ENCODE results near the gene PYGM. TPM values are rescaled to one million over a fixed set of nuclear protein-coding genes. Genes with fewer than 3 reads are reported as not detected.

The PYGM gene
- total RNA-seq, 2 donors from 2014 or later, result 4.7 to 5.6 TPM

Other genes with a start within 250 kb of the PYGM start
- not detected for gene SLC22A11, start 204.0 kb downstream of the PYGM start, total RNA-seq
- gene SLC22A12, start 168.8 kb downstream of the PYGM start, total RNA-seq, result not detected
- 1 to 10 TPM in 1 of 2 donors, under 1 TPM in 1; 0.74 to 1.3 TPM for gene NRXN2, start 36.8 kb downstream of the PYGM start, total RNA-seq
- gene RASGRP2, start 15.8 kb downstream of the PYGM start, total RNA-seq, result 10 to 100 TPM; 13.6 to 27.7 TPM
- 100 to 1,000 TPM; 376 to 425 TPM for gene SF1, start 18.6 kb upstream of the PYGM start, total RNA-seq
- gene MAP4K2, start 43.2 kb upstream of the PYGM start, total RNA-seq, result 10 to 100 TPM; 17.6 to 47.1 TPM
- 10 to 100 TPM; 32.6 to 53.5 TPM for gene MEN1, start 50.6 kb upstream of the PYGM start, total RNA-seq
- 1 to 10 TPM in 1 of 2 donors, under 1 TPM in 1; 0.59 to 1.9 TPM for gene CDC42BPG, start 84.7 kb upstream of the PYGM start, total RNA-seq
- gene EHD1, start 118.6 kb upstream of the PYGM start, total RNA-seq, result 100 to 1,000 TPM; 202 to 235 TPM
- 10 to 100 TPM; 24.1 to 31.9 TPM for gene ATG2A, start 157.2 kb upstream of the PYGM start, total RNA-seq
- gene PPP2R5B, start 164.7 kb upstream of the PYGM start, total RNA-seq, result 10 to 100 TPM; 32.6 to 35.6 TPM
- not detected for gene GPHA2, start 175.9 kb upstream of the PYGM start, total RNA-seq
- not detected for gene MAJIN, start 212.1 kb upstream of the PYGM start, total RNA-seq
- not detected for gene BATF2, start 237.0 kb upstream of the PYGM start, total RNA-seq